Naive B cell (primary cell): ENCODE data around the gene SS18. TPM values are rescaled to one million over a fixed set of nuclear protein-coding genes. Genes with fewer than 3 reads are reported as not detected.

ENCODE experiments used
- ATAC-seq, 2 donors: fragments of 150-1000 bp; cut with Tn5 transposase; 2 replicates each; pipeline ENCODE4 v1.10.0; 2021; ENCODE audit warnings: low read depth in 2 of 2, mild to moderate bottlenecking in 2 of 2, moderate library complexity in 2 of 2
- DNase-seq: peaks from one replicate; pipeline ENCODE4 v3.0.0; 2022
- H3K27ac Mint-ChIP-seq, 6 donors: one replicate each; pipeline ENCODE4 v1.8.0; 2020 to 2022; ENCODE audit warnings: mild to moderate bottlenecking in 6 of 6, mixed read lengths in 6 of 6, moderate library complexity in 5 of 6, inconsistent platforms in 2 of 6
- H3K27me3 Mint-ChIP-seq, 3 donors: one replicate each; pipeline ENCODE4 v1.8.0; 2021 to 2022; ENCODE audit warnings: mixed read lengths in 3 of 3, mild to moderate bottlenecking in 1 of 3
- H3K36me3 Mint-ChIP-seq, 2 donors: one replicate each; pipeline ENCODE4 v1.8.0; 2020 to 2022; ENCODE audit warnings: mixed read lengths in 2 of 2, inconsistent platforms in 1 of 2, mild to moderate bottlenecking in 1 of 2
- H3K4me1 Mint-ChIP-seq, 3 donors: one replicate each; pipeline ENCODE4 v1.8.0; 2020 to 2022; ENCODE audit warnings: mixed read lengths in 3 of 3, inconsistent platforms in 1 of 3, mild to moderate bottlenecking in 1 of 3, moderate library complexity in 1 of 3
- H3K4me3 Mint-ChIP-seq, 8 donors: one replicate each; pipeline ENCODE4 v1.8.0; 2020 to 2022; ENCODE audit warnings: mild to moderate bottlenecking in 8 of 8, mixed read lengths in 8 of 8, moderate library complexity in 8 of 8, inconsistent platforms in 2 of 8
- H3K9me3 Mint-ChIP-seq, 7 donors: one replicate each; pipeline ENCODE4 v1.8.0; 2020 to 2022; ENCODE audit warnings: mixed read lengths in 7 of 7, mild to moderate bottlenecking in 5 of 7, inconsistent platforms in 2 of 7, moderate library complexity in 1 of 7
- polyA plus RNA-seq, 6 donors: library from polyadenylated mRNA; unstranded; fragments of 300-500 nt; fragmentation: Illumina TruSeq; gene quantifications; one replicate each; pipeline ENCODE4 v1.2.3, GENCODE V29; 2021; ENCODE audit warnings: low read depth in 6 of 6

The SS18 gene
- polyA plus RNA-seq, 6 donors from 2014 or later: 31.4 to 53.5 (median 41.2) TPM

DNA sequence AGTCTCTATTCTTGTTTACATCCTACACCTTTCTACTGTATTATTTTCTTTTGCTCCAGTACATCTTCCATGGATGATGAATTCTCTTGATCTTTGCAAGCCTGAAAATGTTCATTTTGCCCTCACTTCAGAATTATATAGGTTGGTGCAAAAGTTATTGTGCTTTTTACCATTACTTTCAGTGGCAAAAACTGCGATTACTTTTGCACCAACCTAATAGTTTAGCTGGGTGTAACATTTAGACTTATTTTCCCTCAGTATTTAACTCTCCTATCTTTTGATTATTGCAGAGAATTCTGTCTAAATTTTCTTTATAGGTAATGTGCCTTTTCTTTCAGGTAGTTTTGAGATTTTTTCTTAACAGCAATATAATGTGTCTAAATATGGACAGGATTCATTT lies 81.8 kb downstream of the SS18 start:
- Mint-ChIP-seq H3K4me1 (peaks cover 0 to 3% (median 0%) of the 10 kb centered on the region in 3 donors), H3K27me3 (no peaks in the 10 kb centered on the region), H3K36me3 (no peaks in the 10 kb centered on the region), H3K27ac (peak overlapping the region in 1 of 6 donors; percentile 26), H3K4me3 (peak overlapping the region in 1 of 8 donors; percentile 0), H3K9me3 (no peaks in the 10 kb centered on the region)
- ATAC-seq (no peak), DNase-seq (no peak)

GRCh38 chr18:26008096-26008495 lies 82.3 kb downstream of the SS18 start:
- ATAC-seq (no peak), DNase-seq (no peak)
- H3K27me3 Mint-ChIP-seq: no peaks in the 10 kb centered on the region
- no peaks in the 10 kb centered on the region for H3K9me3 Mint-ChIP-seq
- H3K4me3 Mint-ChIP-seq: no peak overlapping the region
- peak overlapping the region in 3 of 6 donors; percentile 26 to 38 (median 27) for H3K27ac Mint-ChIP-seq
- no peaks in the 10 kb centered on the region for H3K36me3 Mint-ChIP-seq
- H3K4me1 Mint-ChIP-seq: peaks cover 0 to 3% (median 0%) of the 10 kb centered on the region in 3 donors

GRCh38 chr18:26005950-26006349 lies 84.5 kb downstream of the SS18 start:
- Mint-ChIP-seq H3K9me3 (no peaks in the 10 kb centered on the region), H3K4me3 (no peak overlapping the region), H3K27ac (peak overlapping the region in 2 of 6 donors; percentile 4 to 16), H3K4me1 (peaks cover 0 to 3% (median 0%) of the 10 kb centered on the region in 3 donors), H3K36me3 (no peaks in the 10 kb centered on the region), H3K27me3 (no peaks in the 10 kb centered on the region)
- no peak for DNase-seq
- no peak for ATAC-seq

DNA sequence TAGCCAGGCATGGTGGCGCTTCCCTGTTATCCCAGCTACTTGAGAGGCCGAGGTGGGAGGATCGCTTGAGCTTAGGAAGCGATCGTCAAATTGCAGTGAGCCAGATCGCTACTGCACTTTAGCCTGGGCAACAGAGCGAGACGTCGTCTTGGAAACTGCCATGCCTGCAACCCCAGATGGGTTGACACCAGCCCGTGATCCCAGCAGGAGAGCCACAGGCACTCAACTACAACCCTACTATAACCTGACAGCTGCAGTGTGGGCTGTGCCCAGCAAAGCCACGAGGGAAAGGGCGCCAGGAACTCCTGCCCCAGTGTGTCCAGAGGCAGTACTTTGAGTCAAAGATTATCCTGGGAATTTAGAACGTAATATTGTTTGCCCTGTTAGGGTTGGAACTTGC lies 85.6 kb downstream of the SS18 start:
- no peak overlapping the region for H3K27ac Mint-ChIP-seq
- no peak overlapping the region for H3K4me3 Mint-ChIP-seq
- H3K36me3 Mint-ChIP-seq: no peaks in the 10 kb centered on the region
- ATAC-seq (no peak), DNase-seq (no peak)
- peaks cover 0 to 3% (median 0%) of the 10 kb centered on the region in 3 donors for H3K4me1 Mint-ChIP-seq
- H3K9me3 Mint-ChIP-seq: no peaks in the 10 kb centered on the region
- no peaks in the 10 kb centered on the region for H3K27me3 Mint-ChIP-seq

DNA sequence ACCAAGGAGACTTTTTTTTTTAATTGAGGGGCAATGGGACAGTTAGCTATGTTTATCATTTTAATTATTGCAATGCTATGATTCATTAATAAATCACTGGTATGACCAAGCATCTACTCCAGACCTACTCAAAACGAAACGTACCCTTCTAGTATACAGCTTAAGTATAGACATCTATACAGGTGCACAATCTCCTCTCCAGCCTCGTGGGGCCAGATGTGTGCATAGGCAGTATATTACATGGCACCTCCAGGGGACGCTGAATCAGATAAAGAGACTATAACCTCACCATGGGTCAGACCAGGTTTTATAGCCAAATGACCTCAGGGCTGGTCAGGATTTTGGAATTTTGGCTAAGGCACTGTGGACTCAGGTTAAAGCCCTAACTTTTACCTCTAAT lies 86.6 kb downstream of the SS18 start:
- Mint-ChIP-seq H3K9me3 (peaks cover 0 to 9% (median 4%) of the 10 kb centered on the region in 7 donors), H3K27ac (no peak overlapping the region), H3K4me1 (peaks cover 0 to 3% (median 0%) of the 10 kb centered on the region in 3 donors), H3K27me3 (no peaks in the 10 kb centered on the region), H3K36me3 (peaks cover 5 to 6% of the 10 kb centered on the region in 2 donors), H3K4me3 (no peak overlapping the region)
- DNase-seq (no peak), ATAC-seq (no peak)

GRCh38 chr18:26003356-26003755 lies 87.1 kb downstream of the SS18 start:
- DNase-seq (no peak), ATAC-seq (no peak)
- peaks cover 5 to 6% of the 10 kb centered on the region in 2 donors for H3K36me3 Mint-ChIP-seq
- H3K4me3 Mint-ChIP-seq: no peak overlapping the region
- H3K9me3 Mint-ChIP-seq: peaks cover 0 to 11% (median 4%) of the 10 kb centered on the region in 7 donors
- H3K4me1 Mint-ChIP-seq: peaks cover 0 to 3% (median 0%) of the 10 kb centered on the region in 3 donors
- H3K27me3 Mint-ChIP-seq: no peaks in the 10 kb centered on the region
- H3K27ac Mint-ChIP-seq: peak overlapping the region in 1 of 6 donors; percentile 3

GRCh38 chr18:26002375-26002910 lies 88.0 kb downstream of the SS18 start:
- no peak for ATAC-seq
- H3K27ac Mint-ChIP-seq: no peak overlapping the region
- H3K36me3 Mint-ChIP-seq: peaks cover 5 to 6% of the 10 kb centered on the region in 2 donors
- no peaks in the 10 kb centered on the region for H3K27me3 Mint-ChIP-seq
- H3K9me3 Mint-ChIP-seq: peaks cover 0 to 11% (median 5%) of the 10 kb centered on the region in 7 donors
- no peaks in the 10 kb centered on the region for H3K4me1 Mint-ChIP-seq
- no peak overlapping the region for H3K4me3 Mint-ChIP-seq
- DNase-seq: no peak

- Mint-ChIP-seq H3K27me3 (no peaks in the 10 kb centered on the region), H3K27ac (no peak overlapping the region), H3K9me3 (peaks cover 0 to 11% (median 5%) of the 10 kb centered on the region in 7 donors), H3K4me1 (no peaks in the 10 kb centered on the region), H3K36me3 (peaks cover 5 to 6% of the 10 kb centered on the region in 2 donors), H3K4me3 (no peak overlapping the region)
- no peak for ATAC-seq
- no peak for DNase-seq
Observed at GRCh38 chr18:25998461-25998860, 92.0 kb downstream of the SS18 start.

GRCh38 chr18:25992566-25992965 lies 97.8 kb downstream of the SS18 start:
- H3K4me1 Mint-ChIP-seq: peaks cover 4 to 8% (median 7%) of the 10 kb centered on the region in 3 donors
- H3K4me3 Mint-ChIP-seq: no peak overlapping the region
- H3K27me3 Mint-ChIP-seq: peaks cover 0 to 5% (median 5%) of the 10 kb centered on the region in 3 donors
- no peak for ATAC-seq
- DNase-seq: no peak
- H3K27ac Mint-ChIP-seq: no peak overlapping the region
- H3K9me3 Mint-ChIP-seq: peaks cover 0 to 4% (median 0%) of the 10 kb centered on the region in 7 donors
- H3K36me3 Mint-ChIP-seq: peaks cover 0 to 5% of the 10 kb centered on the region in 2 donors

DNA sequence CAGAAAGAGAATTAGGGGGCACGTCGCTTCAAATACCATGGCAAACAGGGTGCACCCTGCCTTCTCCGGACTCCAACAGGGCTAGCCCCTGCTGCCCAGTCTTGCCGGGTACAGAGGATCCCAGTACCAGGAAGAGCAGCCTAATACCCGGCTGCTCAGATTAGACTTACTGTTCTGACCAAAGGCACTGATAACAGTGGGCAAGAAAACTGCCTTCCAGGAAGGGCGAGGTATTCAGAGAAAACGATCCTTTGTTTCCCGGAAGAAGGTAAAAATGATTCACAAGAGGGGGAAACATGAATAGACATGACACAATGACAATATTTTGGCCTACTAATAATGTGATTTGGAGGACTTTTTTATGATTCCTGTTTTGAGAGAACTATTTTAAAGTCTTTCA lies 99.9 kb downstream of the SS18 start:
- Mint-ChIP-seq H3K36me3 (peaks cover 0 to 5% of the 10 kb centered on the region in 2 donors), H3K9me3 (peaks cover 0 to 4% (median 0%) of the 10 kb centered on the region in 7 donors), H3K4me3 (no peak overlapping the region), H3K4me1 (peaks cover 4 to 8% (median 7%) of the 10 kb centered on the region in 3 donors), H3K27me3 (peaks cover 4 to 5% (median 5%) of the 10 kb centered on the region in 3 donors), H3K27ac (no peak overlapping the region)
- ATAC-seq (no peak), DNase-seq (no peak)

- Mint-ChIP-seq H3K4me3 (no peak overlapping the region), H3K36me3 (peaks cover 5% of the 10 kb centered on the region in 2 donors), H3K27me3 (peaks cover 0 to 4% (median 0%) of the 10 kb centered on the region in 3 donors), H3K9me3 (peaks cover 0 to 4% (median 0%) of the 10 kb centered on the region in 7 donors), H3K27ac (no peak overlapping the region), H3K4me1 (peaks cover 4 to 8% (median 7%) of the 10 kb centered on the region in 3 donors)
- ATAC-seq: no peak
- no peak for DNase-seq
Observed at GRCh38 chr18:25985707-25986394, 104.6 kb downstream of the SS18 start.

DNA sequence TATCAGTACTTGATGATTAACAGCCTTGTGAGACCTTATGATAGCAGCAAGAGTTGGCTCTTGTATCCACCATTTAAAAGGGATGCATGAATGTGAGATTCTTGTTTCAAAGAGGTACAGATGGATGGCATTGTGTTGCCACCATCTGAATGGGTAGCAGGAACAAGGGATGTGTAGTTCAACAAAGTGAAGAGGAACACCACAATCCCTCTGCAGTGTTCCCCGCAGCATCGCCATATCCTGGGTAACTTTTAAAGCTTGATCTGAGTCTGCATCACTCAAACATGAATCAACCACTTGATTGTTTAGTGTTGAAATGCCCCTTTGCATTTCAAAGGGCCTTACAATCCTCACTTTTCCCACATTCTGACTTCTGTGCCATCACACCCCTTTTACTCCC lies 106.7 kb downstream of the SS18 start:
- H3K4me3 Mint-ChIP-seq: no peak overlapping the region
- no peak for ATAC-seq
- H3K27ac Mint-ChIP-seq: no peak overlapping the region
- H3K36me3 Mint-ChIP-seq: peaks cover 0 to 5% of the 10 kb centered on the region in 2 donors
- peaks cover 0 to 4% (median 0%) of the 10 kb centered on the region in 3 donors for H3K27me3 Mint-ChIP-seq
- no peaks in the 10 kb centered on the region for H3K4me1 Mint-ChIP-seq
- peaks cover 0 to under 1% (median 0%) of the 10 kb centered on the region in 7 donors for H3K9me3 Mint-ChIP-seq
- DNase-seq: no peak

DNA sequence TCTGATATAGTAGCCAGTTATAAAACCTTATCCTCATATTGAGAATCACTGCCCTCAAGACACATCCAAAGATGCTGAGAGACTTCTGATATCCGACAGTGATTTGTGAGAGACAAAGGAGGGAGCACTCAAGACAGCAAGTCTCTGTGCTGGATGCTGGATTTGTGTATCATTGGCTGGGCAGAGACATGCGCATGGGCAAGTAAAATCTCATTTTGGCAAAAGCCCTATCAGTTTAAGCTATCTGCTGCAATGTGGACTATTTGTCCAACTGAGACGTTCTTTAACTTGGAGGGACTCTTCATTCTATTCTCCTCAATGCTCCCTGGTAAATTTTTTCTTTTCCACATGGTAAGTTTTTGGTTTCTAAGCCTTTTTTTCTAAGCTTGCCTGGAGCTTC lies 107.5 kb downstream of the SS18 start:
- H3K4me1 Mint-ChIP-seq: no peaks in the 10 kb centered on the region
- peaks cover 0 to 4% (median 0%) of the 10 kb centered on the region in 3 donors for H3K27me3 Mint-ChIP-seq
- DNase-seq (no peak), ATAC-seq (no peak)
- no peak overlapping the region for H3K4me3 Mint-ChIP-seq
- H3K27ac Mint-ChIP-seq: no peak overlapping the region
- H3K9me3 Mint-ChIP-seq: no peaks in the 10 kb centered on the region
- peaks cover 0 to 5% of the 10 kb centered on the region in 2 donors for H3K36me3 Mint-ChIP-seq

DNA sequence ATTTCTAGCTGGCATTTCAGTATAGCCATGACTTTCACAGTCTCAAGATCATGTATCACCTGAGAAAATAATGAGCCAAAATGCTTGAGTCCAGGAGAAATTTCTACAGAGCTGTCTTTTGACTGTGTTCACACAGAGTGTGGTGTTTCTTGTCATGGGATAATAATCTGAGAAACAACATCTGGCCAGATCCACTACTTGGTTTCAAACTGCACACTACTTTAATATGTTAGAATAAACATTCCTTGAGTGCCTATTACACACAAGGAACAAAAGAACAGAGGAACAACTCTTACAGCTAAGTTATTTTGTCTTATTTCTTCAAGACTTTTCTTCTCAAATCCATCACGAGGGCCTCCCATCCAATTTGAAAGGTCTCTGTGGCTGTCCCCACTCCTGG lies 108.3 kb downstream of the SS18 start:
- no peaks in the 10 kb centered on the region for H3K4me1 Mint-ChIP-seq
- DNase-seq: no peak

More for the DNA sequence above, 108.3 kb downstream of the SS18 start:
- no peak for ATAC-seq
- Mint-ChIP-seq H3K27ac (no peak overlapping the region), H3K36me3 (peaks cover 0 to 5% of the 10 kb centered on the region in 2 donors), H3K4me3 (no peak overlapping the region), H3K27me3 (peaks cover 0 to 4% (median 0%) of the 10 kb centered on the region in 3 donors), H3K9me3 (no peaks in the 10 kb centered on the region)
